Amygdala (tissue), 56 donors: ENCODE measurements around the gene CCDC57.
A peak's percentile ranks its signal among the peaks of the same experiment; 100 is the strongest.

ENCODE experiments used
- DNase-seq, 56 donors: peaks; one replicate each; lab custom pipeline; 2025; lab: John Stamatoyannopoulos, UW

Gene CCDC57

GRCh38 chr17:82076785-82077591, 135.7 kb downstream of the CCDC57 start:
- no peak for DNase-seq

- no peak for DNase-seq
Observed at GRCh38 chr17:82076018-82076784, 136.4 kb downstream of the CCDC57 start.

GRCh38 chr17:82073446-82073845, 139.2 kb downstream of the CCDC57 start:
- no peak for DNase-seq

- no peak for DNase-seq
Observed at GRCh38 chr17:82072827-82073226, 139.8 kb downstream of the CCDC57 start.

- DNase-seq, result no peak
Observed at GRCh38 chr17:82070611-82071010, 142.0 kb downstream of the CCDC57 start.

GRCh38 chr17:82065638-82066303, 146.9 kb downstream of the CCDC57 start, which contains the start of gene DUS1L:
DUS1L (minus strand) TSS chr17:82065804; CDS start chr17:82065059, 745 bp downstream.
- DNase-seq, result peak in 35 of 56 donors; percentile 5 to 69 (median 36)

GRCh38 chr17:82065193-82065637, 147.4 kb downstream of the CCDC57 start:
- no peak for DNase-seq

GRCh38 chr17:82064433-82065192, 148.0 kb downstream of the CCDC57 start:
- DNase-seq, result no peak

GRCh38 chr17:82063424-82064415, 148.9 kb downstream of the CCDC57 start:
- DNase-seq, result no peak

GRCh38 chr17:82062984-82063368, 149.7 kb downstream of the CCDC57 start:
- no peak for DNase-seq

- DNase-seq, result no peak
Observed at GRCh38 chr17:82062076-82062983, 150.3 kb downstream of the CCDC57 start.

GRCh38 chr17:82061047-82061925, 151.4 kb downstream of the CCDC57 start:
- DNase-seq, result no peak

- no peak for DNase-seq
Observed at GRCh38 chr17:82060614-82061013, 152.0 kb downstream of the CCDC57 start.

GRCh38 chr17:82060001-82060380, 152.7 kb downstream of the CCDC57 start:
- DNase-seq, result no peak

- DNase-seq, result no peak
Observed at GRCh38 chr17:82059272-82060000, 153.2 kb downstream of the CCDC57 start.

- no peak for DNase-seq
Observed at GRCh38 chr17:82058855-82059249, 153.8 kb downstream of the CCDC57 start.
